Measurements from ENCODE around the gene TMEM150A. TPM values are rescaled to one million over a fixed set of nuclear protein-coding genes. Genes with fewer than 3 reads are reported as not detected.

Gene TMEM150A
- total and polyA plus RNA-seq, 2 of the 13 experiments (the other 11 are each of a cell fraction or from before 2014, with no cell fraction given): 30.1 to 70.4 TPM

GRCh38 chr2:85601771-85602475 is 575 bp downstream of the TMEM150A start (continued):
- no peak for TF ChIP-seq NAIF1 (CRISPR knock-in tag; IDR thresholded peaks at IDR 0.05; ENCODE audit: borderline replicate concordance)
- no peak for TF ChIP-seq MEIS2 (CRISPR knock-in tag; IDR thresholded peaks at IDR 0.05)
- TF ChIP-seq FOXO1 (CRISPR knock-in tag; IDR thresholded peaks at IDR 0.05): peak; percentile 70; the same call in 1 of the 2 replicates
- TF ChIP-seq ZNF790 (CRISPR knock-in tag; IDR thresholded peaks at IDR 0.05; ENCODE audit: borderline replicate concordance): no peak
- TF ChIP-seq ZC3H4 (CRISPR knock-in tag; IDR thresholded peaks at IDR 0.05; ENCODE audit: borderline replicate concordance): 0 out of 2 replicates have a peak, but pooled peaks have one; percentile 29
- no peak for TF ChIP-seq CTCF (CRISPR knock-in tag; IDR thresholded peaks at IDR 0.05)
- TF ChIP-seq ZKSCAN5 (CRISPR knock-in tag; IDR thresholded peaks at IDR 0.05): no peak
- no peak for TF ChIP-seq NFRKB (IDR thresholded peaks at IDR 0.05)
- 0 out of 2 replicates have a peak, but pooled peaks have one; percentile 24 for TF ChIP-seq ZFP36L1 (CRISPR knock-in tag; IDR thresholded peaks at IDR 0.05)
- TF ChIP-seq CEBPZ (IDR thresholded peaks at IDR 0.05; ENCODE audit: low read length): no peak
- TF ChIP-seq ZBTB7A (CRISPR knock-in tag; IDR thresholded peaks at IDR 0.05): peak; percentile 55; the same call in 1 of the 2 replicates
- no peak for TF ChIP-seq SP140L (CRISPR knock-in tag; IDR thresholded peaks at IDR 0.05; ENCODE audit: borderline replicate concordance)
- TF ChIP-seq JUN (CRISPR knock-in tag; IDR thresholded peaks at IDR 0.05): peak; percentile 19; the same call in 1 of the 2 replicates
- TF ChIP-seq ZNF552 (CRISPR knock-in tag; IDR thresholded peaks at IDR 0.05; ENCODE audit: borderline replicate concordance): 0 out of 2 replicates have a peak, but pooled peaks have one; percentile 1
- TF ChIP-seq DMTF1 (CRISPR knock-in tag; IDR thresholded peaks at IDR 0.05): no peak
- TF ChIP-seq SNAI1 (CRISPR knock-in tag; IDR thresholded peaks at IDR 0.05; ENCODE audit: borderline replicate concordance): no peak
- no peak for TF ChIP-seq CCAR2 (optimal IDR thresholded peaks at IDR 0.05; ENCODE audit: low read depth, low read length)
